Measurements from ENCODE around the gene KRT34.
"Not testable (repeated sequence)": the region's sequence is repeated elsewhere in the genome, so short reads cannot be mapped to it uniquely, and the experiment has no call there.

The KRT34 gene

GRCh38 chr17:41360296-41360995 lies 21.7 kb downstream of the KRT34 start:
- DNase-seq, result no peak

GRCh38 chr17:41354536-41354935 lies 27.6 kb downstream of the KRT34 start:
- DNase-seq, result no peak

- no peak for DNase-seq
These were observed 29.3 kb downstream of the KRT34 start for GRCh38 chr17:41352597-41353366.

- DNase-seq, result no peak
These were observed 30.9 kb downstream of the KRT34 start for GRCh38 chr17:41351177-41351576.

- DNase-seq, result not testable (repeated sequence)
These were observed 31.7 kb downstream of the KRT34 start, which contains the start of gene KRT33A for GRCh38 chr17:41350381-41350878. TSS of gene KRT33A (minus strand) at chr17:41350828. CDS start at chr17:41350767, 61 bp downstream.

GRCh38 chr17:41347869-41348760 lies 34.0 kb downstream of the KRT34 start:
- DNase-seq, result no peak

- not testable (repeated sequence) for DNase-seq
These were observed 35.7 kb downstream of the KRT34 start for GRCh38 chr17:41346421-41346820.

GRCh38 chr17:41345992-41346391 lies 36.1 kb downstream of the KRT34 start:
- no peak for DNase-seq

- DNase-seq, result no peak
These were observed 39.1 kb downstream of the KRT34 start for GRCh38 chr17:41343029-41343428.

GRCh38 chr17:41340934-41341861 lies 40.9 kb downstream of the KRT34 start:
- no peak for DNase-seq

- no peak for DNase-seq
These were observed 41.6 kb downstream of the KRT34 start for GRCh38 chr17:41340494-41340893.

- DNase-seq, result no peak
These were observed 42.4 kb downstream of the KRT34 start for GRCh38 chr17:41339571-41340172.

GRCh38 chr17:41338961-41339485 lies 43.1 kb downstream of the KRT34 start:
- DNase-seq, result no peak

- no peak for DNase-seq
These were observed 46.4 kb downstream of the KRT34 start for GRCh38 chr17:41335747-41336146.

GRCh38 chr17:41334385-41335305 lies 47.5 kb downstream of the KRT34 start:
- no peak for DNase-seq

- no peak for DNase-seq
These were observed 48.3 kb downstream of the KRT34 start for GRCh38 chr17:41333836-41334235.

GRCh38 chr17:41333098-41333497 lies 49.0 kb downstream of the KRT34 start:
- DNase-seq, result no peak

GRCh38 chr17:41332239-41332638 lies 49.9 kb downstream of the KRT34 start:
- no peak for DNase-seq

- no peak for DNase-seq
These were observed 50.5 kb downstream of the KRT34 start for GRCh38 chr17:41331606-41332005.
